Mesenteric fat pad (tissue), 1 donor: ENCODE measurements around the gene SRGN. TPM values are rescaled to one million over a fixed set of nuclear protein-coding genes. Genes with fewer than 3 reads are reported as not detected.
"Not testable (repeated sequence)": the region's sequence is repeated elsewhere in the genome, so short reads cannot be mapped to it uniquely, and the experiment has no call there.

Experiments
- DNase-seq: peaks from one replicate; pipeline ENCODE4 v3.0.0-alpha.2; 2020; ENCODE audit warnings: low spot score
- long read RNA-seq: library from polyadenylated mRNA; unstranded; transcript quantifications from one replicate; pipeline ENCODE4 v2.0.0, GENCODE V29; 2020
- total RNA-seq: library from RNA; stranded (reverse); fragmentation: NEBNext Ultra II Directional; extraction: Animal tissue kit (Norgen Biotek cat#: 25700); gene quantifications from one replicate; pipeline ENCODE4 v1.2.1, GENCODE V29; 2021
- donor health status: DM: yes; HTN: yes; CAD: no.

SRGN gene, protein sequence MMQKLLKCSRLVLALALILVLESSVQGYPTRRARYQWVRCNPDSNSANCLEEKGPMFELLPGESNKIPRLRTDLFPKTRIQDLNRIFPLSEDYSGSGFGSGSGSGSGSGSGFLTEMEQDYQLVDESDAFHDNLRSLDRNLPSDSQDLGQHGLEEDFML
- total RNA-seq = 404 TPM
- long read RNA-seq, transcript SRGN-201 (3 exons, 1,208 nt) = major isoform, 172 of 204 reads
- long read RNA-seq, partial matches to known transcripts = 3 of 204 reads
- long read RNA-seq, other reads (novel, unspliced or antisense) = 29 of 204 reads

DNA sequence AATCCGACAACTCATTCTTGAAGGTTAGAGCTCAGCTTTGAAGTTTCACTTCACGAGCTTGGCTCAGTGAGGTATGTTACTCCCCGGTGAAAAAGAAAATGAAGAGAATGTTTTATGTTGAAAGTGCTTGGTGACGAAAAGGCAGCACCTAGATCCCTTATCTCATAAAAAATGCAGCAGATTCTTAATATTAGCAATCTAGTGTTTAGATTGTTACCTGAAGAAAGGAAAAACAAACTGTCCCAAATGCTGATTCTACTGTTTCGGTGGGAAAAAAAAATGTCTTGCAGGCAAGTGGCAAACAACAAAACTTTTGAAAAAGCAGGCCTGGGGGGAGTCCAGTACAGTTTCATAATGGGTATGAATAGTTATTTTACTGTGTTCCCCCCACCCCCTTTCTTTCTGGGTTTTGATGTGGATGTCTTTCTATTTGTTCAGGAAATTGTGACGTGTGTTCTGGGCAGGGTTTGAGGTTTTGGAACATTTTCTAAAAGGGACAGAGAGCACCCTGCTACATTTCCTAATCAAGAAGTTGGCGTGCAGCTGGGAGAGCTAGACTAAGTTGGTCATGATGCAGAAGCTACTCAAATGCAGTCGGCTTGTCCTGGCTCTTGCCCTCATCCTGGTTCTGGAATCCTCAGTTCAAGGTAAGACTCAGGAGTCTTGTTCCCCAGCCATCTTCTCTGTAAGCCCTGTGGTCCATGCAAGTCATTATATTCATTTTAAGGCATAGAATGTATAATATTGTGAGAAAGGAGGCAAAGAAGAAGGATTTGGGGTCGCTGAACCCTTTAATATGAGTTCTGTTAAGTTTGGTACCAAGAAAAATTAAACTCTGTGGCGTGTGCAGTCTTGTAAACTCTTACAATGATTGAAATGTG, at the start of gene SRGN:
SRGN (plus strand) TSS at position 514 of the 881 bp plus-strand sequence; CDS start at position 569, 55 bp downstream.
- no peak for DNase-seq

DNA sequence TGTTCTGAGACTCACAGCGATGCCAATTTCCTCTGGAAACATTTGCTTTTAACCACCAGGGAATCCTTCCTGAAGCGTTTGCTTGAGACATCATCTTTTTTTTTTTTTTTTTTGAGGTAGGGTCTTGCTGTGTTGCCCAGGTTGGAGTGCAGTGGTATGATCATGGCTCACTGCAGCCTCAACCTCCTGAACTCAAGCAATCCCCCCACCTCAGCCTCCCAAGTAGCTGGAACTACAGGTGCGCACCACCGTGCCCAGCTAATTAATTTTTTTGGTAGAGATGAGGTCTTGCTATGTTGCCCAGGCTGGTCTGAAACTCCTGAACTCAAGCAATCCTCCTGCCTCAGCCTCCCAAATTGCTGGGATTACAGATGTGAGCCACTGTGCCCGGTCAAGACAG, 47.0 kb upstream of the SRGN start:
- DNase-seq = not testable (repeated sequence)

DNA sequence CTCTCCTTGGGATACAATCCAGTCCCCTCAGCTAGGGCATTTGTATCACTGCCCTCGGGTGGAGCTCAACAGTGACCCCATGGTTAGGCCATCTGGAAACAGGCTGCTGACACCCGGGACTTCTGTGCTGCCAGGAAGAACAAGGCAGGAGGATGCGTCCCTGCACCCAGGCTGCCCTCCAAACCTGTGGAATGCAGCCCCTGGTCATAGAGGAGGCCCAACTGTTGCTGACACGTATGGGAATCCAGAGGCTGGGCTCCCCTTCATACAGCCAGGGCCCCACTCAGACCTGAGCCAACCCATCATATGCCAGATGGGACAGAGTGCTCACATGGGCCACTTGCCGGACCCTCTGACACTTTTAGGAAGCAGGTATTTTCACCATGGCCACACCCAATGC, 45.5 kb upstream of the SRGN start:
- DNase-seq = no peak

DNA sequence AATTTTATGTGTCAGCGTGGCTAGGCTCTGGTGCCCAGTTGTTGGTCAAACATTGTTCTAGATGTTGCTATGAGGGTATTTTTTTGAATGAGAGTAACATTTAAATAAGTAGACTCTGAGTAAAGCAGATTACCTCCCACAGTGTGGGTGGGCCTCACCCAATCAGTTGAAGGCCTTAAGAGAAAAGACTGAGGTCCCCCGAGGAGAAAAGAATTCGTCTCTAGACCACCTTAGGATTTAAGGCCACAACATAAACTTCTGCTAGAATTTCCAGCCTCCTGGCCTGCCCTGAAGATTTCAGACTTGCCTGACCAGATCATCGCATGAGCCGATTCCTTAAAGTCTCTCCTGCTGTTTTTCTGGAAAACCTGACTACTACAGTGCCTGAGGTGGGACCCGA, 45.1 kb upstream of the SRGN start:
- no peak for DNase-seq

DNA sequence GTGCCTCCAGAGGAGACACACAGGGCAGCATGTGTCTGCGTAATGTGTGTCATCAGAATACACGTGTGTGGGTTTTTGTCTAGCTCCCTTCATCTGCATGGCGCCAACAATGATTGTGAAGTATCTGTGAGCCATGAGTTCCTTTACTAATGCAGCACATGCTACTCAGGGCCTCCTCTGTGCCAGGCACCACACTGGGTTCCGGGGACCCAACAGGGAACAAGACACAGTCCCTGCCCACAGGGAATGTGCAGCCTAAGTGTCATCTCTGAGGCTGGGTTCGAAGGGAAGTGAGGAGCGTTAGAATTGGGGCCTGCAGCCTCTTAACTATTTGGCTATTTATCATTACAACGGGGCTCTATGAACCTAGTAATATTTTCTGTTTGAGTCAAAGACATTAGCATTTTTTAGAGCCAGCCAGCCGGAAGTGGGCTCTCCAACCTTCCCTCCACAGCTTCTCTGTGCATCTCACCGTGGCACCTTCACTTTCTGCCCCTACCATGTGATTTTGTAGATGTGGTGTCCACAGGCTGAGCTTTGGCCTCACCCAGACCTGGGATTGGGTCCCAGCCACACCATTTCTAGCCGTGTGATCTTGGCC, 43.9 kb upstream of the SRGN start:
- no peak for DNase-seq

DNA sequence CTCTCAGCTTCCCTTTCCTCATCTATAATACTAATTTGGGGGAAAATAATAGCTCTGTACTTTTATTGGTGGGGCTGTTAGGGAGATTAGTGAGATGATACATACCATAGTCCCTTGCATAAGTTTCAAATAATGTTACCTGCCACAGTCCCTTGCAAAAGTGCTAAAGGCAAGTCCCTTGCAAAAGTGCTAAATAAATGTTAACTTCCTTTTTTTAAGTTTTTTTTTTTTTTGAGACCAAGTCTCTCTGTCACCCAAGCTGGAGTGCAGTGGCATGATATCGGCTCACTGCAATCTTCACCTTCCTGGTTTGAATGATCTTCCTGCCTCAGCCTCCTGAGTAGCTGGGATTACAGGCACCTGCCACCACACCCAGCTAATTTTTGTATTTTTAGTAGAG, 43.4 kb upstream of the SRGN start:
- no peak for DNase-seq

DNA sequence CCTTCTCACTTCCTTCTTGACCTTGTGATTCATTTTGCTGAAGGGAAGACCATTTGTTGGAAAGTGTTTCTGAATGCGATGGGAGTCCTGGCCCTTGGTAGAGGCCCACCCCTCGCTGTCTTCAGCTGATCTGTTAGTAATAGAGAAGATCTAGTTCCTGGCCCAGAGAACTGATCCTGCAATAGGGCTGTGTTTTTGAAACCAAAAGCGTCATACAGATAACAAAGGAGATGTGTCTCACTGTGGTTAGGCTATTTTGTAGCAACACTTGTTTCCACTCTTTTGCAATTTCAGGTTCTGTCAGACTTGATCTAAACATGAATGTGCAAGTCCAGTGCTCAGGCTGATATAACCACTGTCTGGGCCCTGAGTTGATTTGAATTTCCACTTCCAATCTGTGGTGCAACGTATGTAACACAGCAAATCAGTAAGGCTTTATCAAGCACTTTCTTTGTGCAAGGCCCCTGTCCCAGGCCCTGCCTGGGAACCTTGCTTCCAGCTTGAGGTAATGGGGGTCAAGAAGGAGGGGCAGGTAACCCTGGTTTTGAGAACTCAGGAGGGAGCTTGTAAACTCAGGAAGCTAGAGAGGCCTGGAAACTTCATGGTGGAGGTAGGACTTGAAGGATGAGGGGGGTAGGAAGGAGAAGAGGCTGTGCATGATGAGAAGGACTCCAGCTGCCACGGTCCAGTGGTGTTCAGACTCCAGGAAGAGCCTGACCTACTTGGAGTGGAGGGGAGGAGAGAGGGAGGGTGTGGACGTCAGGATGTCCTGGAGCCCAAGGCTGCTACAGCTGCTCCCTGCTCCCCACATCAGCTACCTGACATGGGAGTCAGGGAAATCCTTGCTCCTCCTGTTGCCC, 42.2 kb upstream of the SRGN start:
- no peak for DNase-seq

DNA sequence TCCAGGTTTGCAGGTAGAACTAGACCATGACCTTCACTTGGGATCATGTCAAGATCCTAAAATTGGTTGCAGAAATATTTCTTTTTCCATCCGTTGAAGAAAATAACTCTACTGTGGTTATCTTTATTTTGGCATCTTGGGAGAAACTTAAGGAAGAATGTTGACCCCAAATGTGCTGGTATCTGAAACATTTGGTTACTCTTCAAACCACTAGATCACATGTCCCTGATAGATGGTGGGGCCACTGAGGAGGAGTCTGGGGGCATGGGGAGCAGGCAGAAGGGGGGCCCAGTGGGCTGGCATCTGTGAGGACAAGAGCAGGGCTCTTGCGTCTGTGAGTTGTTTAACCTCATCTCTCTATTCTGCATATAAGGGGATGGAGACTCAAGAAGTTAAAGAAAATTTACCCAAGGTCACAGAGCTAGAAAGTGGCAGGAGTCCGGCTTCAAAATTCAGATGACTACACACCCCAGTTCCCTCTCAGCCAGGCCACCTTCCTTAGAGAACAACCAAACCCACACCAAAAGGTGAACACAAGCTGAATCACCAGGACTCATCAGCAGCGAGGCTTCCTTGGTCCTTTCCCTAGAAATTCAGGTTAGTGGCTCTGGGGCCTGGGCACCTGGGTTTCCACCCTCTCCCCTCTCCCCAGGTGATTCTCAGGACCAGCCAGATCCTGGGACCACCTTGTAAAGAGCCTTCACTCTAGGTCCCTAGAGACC, 40.6 kb upstream of the SRGN start:
- no peak for DNase-seq

DNA sequence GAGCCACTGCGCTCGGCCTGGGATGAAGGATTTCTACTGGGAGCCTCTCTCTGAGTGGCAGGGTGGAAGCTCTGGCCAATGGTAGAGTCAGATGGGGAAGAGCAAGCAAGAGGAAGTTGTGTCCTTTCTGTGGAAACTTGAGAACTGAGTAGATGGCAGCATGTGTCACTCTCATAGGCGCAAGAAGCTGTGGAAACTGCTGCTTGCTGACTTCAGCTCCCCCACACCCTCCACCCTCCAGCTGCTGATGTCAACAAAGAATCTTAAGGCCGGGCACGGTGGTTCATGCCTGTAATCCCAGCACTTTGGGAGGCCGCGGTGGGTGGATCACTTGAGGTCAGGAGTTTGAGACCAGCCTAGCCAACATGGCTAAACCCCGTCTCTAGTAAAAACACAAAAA, 39.8 kb upstream of the SRGN start:
- DNase-seq = no peak

DNA sequence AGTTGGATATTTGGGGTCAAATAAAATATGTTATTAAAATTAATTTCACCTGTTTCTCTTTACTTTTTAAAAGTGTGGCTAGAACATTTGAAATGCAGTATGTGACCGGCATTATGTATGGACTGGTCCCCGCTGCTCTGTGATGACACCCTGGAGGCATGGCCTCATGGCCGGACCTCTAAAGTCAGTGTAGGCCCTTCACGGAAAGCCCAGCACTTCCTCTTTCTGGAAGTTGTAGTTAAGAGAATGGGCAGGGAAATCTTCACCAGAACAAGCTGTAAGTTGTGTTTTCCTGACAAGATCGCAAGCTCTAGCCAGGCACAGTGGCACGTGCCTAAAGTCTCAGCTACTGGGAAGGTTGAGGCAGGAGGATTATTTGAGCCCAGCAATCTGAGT, 38.3 kb upstream of the SRGN start:
- no peak for DNase-seq

DNA sequence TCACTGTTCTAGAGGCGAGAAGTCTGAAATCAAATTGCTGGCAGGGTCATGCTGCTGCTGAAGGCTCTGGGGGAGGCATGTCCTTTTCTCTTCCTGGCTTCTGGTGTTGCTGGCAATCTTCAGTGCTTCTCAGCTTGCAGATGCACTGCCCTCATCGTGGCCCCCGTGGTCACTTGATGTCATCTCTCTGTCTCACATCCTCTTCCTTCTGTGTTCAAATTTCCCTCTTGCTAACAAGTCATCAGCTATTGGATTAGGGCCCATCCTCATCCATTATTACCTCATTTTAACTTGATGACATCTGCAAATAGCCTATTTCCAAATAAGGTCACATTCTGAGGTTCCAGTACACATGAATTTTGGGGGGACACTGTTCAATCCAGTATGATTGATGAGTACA, 36.6 kb upstream of the SRGN start:
- no peak for DNase-seq

DNA sequence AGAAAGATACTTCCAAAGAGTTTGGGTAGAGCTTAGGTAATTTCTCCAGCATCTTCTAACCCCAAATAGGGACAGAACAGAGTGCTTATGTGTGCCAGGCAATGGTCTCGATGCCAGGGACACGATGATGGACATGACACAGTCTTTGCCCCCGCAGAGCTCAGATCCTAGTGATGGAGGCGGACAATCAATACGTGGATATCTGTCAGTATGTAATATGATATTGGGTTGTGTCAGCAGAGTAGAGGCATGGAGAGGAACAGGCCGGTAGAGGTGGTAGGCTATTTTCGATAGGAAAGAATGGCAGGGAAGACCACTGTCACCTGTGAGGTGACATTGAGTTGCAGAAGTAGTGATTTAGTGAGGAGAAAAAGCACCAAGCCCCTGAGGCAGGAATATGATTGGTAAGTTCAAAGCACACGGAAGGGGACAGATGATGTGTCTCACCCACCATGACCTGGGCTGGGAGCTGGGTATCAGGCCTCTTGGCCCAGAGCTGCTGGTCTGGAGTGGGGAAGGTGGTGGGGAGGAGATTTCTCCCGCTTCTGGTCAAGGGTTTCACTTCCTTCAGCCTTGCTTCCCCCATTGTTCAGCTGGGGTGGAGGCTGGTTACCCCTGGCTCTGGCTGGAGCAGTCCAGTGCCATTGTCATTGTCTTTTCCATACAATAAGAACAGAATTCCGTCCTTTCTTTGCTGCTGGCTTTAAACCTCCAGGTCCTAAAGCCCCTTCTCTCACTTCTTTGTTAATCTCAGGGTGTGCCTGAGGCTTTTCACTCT, 36.0 kb upstream of the SRGN start:
- DNase-seq = no peak

DNA sequence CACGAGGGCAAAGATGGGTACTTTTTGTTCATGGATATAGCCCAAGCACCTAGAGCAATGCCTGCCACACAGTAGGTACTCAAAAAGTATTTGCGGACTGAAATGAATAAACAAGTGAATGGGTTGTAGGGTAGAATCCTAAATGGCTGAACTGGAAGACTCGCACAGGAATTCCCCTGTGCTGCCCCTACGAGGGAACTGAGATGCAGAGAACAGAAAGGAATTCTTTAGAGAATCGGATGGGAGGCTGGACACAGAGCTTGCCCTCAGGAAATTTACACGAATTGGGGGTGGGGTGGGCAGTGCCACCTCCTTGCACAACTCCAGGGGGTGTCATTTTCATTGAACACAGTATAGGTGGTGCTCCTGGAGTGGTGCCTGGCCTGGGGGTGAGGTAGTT, 35.2 kb upstream of the SRGN start:
- no peak for DNase-seq

DNA sequence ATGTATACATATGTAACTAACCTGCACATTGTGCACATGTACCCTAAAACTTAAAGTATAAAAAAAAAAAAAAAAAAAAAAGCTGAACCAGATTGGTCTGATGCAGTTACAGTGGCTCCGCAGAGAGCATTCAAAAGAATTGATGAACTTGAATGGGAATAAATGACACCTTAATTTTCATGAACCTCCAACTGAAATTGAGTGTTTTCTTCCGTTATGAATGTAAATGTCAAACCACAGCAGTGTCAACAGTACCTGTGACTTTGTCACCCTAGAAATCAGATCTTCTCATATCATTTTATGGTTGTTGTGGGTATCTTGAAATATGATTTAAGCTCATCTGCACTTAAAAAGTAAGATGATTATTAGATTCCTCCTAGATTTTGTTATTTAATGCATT, 32.7 kb upstream of the SRGN start:
- DNase-seq = no peak

DNA sequence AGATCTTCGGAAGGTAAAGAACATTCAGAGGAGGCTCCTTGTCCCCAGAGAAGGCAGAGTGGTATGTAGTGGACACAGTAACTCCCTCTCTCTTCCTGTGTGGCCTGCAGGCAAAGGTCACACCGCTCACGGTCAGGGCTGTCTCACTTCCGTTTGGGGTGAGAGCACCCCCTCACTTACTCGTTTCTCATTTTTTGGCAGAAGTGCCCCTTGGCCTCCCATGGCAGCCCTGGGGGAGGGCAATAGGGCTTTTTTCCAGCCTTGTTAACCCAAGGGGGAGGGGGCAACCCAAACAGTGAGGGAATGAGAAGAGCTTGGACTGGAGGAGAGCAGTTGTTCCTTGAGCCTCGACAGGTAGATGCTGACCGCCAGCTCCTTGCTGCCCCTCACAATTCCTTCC, 31.8 kb upstream of the SRGN start:
- no peak for DNase-seq

DNA sequence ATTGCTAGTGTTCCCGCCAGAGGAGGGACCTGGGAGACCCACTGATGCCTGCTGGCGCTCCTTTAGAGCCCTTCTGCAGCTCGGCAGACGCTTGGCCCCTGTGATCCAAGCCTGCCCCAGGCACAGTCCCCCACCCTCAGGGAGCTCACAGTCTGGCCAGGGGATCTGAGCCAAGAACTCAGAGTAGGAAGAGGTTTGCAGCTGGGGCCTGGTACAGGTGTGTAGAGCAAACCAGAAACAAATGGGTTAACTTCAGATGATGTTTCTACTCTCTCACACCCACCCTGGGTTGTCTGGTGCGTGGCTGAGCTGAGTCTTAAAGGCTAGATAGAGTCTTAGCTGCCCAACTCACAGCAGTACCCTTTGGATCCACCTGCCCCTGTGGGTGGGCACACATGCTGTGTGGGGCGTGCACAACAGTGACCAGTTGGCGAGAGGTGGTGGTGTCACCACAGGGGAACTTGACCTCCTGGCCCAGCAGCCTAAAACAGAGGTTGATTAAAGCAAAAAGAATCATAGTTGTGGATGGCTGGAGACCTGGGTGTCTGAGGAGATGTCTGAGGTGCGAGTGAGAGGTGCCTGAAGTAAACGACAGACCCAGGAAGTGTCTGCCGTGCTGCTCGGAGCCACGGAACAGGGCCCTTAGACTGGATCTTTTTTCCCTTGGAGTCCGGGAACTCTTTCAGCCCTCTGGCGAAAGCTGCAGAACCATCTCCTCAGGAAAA, 31.2 kb upstream of the SRGN start:
- DNase-seq = no peak

DNA sequence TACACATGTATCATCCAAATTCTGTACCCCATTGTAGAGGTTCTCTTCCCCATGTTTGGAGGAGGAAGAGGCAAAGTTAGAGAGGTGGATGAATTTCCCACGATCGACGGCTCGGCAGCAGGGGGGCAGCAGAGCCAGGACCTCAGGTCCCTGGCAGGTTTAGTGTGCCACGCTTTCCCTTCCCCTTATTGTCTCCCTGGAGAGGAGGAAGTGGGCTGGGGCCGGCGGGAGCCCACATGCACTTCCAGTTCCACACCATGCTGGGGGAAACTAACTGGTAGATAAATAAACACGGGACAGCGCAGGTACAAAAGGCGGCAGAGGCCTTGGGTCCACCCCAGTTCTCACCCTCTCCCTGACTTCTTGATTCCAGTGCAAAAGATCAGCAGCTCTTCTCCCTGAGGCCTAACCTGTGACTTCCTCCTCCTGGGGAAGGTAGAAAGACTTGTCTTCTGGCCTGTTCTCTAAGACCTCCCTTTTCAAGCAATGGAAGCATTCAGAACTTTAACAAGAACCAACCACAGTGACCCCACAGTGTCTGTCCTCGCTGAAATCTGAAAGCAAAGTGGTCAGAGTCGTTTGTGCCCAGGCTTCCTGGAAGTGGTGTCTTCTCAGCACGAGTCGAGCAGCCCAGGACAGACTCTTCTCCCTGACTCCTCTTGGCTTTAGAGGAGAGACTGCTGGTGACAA, 30.5 kb upstream of the SRGN start:
- no peak for DNase-seq

DNA sequence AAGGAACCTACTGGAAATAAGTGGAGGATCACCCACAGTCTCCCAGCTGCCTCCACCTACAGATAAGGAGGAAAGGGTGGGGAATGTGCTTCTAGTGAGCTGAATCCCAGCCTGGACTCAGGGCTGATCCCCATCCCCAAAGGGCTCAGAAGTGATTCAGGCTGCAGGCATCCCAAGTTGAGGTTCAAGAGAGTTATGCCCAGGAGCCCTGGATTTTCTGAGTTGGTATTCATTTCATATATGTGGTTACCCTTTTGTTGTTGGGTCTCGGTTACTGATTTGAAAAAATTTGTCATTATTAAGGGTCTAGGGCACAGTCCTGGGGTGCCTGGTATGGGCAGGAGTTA, 30.0 kb upstream of the SRGN start:
- no peak for DNase-seq
